Measurements from ENCODE around the gene TREX2.

The TREX2 gene, protein sequence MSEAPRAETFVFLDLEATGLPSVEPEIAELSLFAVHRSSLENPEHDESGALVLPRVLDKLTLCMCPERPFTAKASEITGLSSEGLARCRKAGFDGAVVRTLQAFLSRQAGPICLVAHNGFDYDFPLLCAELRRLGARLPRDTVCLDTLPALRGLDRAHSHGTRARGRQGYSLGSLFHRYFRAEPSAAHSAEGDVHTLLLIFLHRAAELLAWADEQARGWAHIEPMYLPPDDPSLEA

DNA sequence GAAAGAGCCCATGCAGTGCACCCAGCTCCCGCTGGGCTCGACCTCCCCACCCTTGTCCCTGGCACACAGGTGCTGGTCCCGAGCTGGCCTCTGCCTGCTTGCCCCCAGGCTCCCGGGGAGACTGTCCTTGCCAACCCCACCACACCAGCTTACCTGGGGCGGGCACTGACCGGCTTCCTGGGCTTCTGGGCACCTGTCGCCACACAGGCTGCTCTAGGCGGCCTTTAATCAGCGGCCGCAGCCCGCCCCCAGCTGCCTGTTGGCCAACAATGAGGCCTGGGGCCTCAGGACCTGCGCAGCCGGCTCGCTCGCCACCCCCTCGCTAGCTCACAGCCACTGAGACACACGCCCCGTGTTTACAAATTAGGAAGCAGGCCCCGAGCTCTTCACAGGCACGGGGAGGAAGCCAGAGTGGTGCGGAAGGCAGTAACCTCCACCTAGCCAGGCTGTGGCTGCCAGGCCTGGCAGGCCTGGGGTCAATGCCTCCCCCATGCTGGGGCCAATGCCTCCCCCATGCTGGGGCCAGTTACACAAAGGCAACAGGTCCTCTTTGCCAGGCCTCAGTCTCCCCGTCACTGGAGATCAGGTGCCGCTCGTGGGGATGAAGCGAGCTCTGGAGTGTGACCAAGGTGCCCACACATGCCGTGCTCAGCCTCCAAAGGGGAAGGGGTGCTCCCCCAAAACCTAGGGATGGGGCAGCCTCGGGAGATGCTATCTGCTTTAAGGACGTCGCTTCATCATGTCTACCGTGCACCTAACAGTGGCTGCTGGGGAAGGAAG is at the start of gene TREX2:
Gene TREX2, minus strand, starts transcription at position 201 of the 780 bp plus-strand sequence. CDS start 626 bp downstream, outside the sequence.
- no peak for DNase-seq

DNA sequence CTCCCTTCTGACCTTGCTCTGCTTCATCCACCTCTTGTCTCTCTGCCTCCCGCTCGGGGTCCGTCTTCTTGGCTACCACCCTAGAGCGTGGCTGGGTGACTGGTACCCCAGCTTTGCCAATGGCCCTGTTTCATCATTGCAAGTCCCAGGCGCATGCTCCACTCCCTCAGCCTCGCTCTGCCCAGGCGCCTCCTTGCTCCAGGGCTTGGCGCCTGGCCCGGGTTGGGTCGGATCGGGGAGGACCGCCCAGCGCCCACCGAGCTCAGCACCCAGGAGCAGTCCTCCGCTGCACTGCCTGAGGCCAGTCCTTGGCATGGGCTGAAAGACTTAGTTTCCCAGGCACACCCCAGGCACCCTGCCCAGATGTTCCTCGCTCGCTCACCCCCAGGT is 49.5 kb upstream of the TREX2 start:
- no peak for DNase-seq

DNA sequence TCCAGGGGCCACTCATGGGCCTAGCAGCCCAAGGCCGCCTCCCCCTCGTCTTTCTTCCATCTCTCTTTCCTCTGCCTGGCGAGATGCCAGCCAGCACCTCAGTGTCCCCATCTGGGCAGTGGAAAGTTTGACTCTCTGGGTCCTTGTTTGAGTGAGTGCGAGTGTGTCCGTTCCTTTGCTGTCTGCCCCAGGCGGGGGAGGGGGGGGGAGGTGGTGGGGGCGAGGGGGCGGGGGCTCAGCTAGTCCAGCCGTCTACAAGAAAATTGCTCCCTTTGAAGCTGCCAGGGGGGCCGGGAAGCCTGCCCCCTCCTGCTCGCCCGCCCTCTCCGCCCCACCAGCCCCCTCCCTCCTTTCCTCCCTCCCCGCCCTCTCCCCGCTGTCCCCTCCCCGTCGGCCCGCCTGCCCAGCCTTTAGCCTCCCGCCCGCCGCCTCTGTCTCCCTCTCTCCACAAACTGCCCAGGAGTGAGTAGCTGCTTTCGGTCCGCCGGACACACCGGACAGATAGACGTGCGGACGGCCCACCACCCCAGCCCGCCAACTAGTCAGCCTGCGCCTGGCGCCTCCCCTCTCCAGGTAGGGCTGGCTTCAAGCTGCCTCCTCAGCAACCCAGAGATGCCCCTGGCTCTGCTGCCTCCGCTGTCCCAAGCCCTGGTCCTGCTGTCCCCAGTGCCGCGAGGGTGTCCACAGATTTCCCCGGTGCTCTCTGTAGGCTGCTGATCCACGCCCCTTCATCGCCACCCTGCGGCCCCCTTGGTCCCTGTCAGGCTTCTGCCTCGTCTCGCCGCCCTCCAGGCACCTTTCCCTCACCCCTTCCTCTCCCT is 48.9 kb upstream of the TREX2 start, which contains the start of gene BGN:
Gene BGN, plus strand, starts transcription at position 440 of the 821 bp plus-strand sequence. CDS start 9,652 bp downstream, outside the sequence.
- peak in 2 of 6 experiments; percentile 5 to 7 for DNase-seq

DNA sequence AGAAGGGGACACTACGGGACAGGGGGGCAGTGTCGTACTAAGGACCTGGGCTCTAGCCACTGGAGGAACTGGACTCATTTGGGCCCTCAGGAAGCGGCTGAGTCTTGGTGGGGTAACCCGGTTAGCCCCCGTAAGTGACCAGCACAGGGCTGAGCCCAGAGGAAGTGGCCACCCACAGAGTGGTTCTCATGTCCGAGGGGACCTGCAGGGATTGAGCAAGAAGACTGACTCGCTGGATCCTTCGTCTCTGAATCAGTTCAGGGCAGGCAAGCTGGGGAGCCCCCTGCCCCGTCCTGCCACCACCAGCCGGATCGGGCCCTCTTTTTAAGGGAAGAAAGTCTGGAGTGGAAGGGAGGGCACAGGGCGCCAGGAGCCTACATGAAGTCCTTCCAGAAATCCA is 48.2 kb upstream of the TREX2 start:
- DNase-seq: no peak

DNA sequence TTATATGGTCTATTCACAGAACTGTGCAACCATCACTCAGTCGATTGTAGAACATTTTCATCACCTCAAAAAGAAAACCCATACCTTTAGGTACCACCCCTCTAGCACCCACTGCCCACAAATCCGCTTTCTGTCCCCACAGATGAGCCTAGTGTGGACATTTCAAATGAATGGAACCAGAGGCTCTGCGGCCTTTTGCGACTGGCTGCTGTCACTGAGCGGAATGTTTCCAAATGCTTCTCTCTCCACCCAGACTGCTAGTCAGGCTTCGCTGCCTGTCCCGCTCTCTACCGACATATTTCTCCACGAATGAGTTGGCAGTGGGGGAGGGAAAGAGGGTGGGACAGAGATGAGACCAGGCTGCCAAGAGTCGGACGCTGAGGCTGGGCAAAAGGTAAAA is 47.2 kb upstream of the TREX2 start:
- DNase-seq: no peak

DNA sequence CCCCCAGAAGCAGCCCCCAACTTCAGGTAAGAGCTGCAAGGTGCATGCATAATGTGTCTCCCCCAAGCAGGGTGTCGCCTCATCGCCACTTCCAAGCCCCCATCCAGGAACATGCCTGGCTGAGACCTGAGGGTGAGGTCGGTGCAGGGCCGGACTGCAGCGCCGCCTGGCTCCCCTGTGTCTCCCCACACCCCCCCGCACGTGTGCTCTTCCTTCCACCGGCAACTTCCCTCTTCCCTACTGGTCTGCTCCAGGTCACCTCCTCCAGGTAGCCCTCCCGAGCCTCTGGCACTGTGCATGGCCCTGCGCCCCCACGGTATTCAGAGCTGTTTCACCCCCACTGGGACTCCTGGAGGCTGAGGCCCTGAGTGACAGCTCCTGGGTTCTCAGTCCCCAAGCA is 46.7 kb upstream of the TREX2 start:
- no peak for DNase-seq

DNA sequence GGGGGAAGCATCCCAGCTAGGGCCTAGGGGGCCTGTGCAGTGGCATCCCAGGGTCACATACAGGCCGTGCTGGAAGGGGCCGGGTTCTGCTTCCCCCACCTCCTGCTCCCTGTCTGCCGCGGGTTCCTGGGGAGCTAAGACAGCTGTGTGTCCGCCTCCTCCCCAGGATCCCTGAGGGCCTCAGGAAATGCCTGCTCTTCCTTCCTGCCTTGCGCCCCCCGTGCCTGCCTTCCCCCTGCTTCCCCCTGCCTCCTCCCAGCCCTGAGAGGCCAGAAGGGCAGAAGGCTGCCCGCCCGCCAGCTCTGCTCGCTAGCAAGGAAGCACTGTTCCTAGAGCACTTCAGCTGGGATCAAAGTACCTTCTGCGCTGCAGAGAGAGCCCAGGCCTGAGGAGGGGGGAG is 46.1 kb upstream of the TREX2 start:
- no peak for DNase-seq

DNA sequence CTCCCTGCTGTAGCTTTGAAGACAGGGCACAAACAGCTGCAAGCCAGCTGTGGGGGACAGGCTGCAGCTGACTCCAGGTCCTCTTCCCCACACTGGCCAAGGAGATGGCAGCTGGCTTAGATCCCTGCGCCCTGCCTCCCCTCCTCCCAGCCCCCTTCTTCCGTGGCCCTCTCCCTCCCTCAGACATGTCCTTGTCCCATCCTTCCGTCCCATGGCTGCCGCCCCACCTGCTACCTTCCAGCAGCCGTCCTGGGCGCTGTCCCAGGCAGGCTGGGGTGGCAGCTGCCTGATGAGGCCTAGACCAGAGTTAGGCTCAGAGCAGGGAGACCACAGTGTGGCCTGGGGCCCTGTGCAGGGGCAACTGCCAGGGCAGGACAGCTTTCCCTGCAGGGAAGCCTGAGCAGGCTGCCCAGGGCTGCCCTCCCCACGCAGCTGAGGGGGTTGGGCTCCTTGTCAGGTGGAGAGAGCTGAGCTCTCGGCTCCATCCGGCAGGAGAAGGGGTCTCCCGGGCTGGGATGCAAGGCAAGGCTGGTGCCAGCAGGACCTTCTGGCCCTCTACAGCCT is 45.6 kb upstream of the TREX2 start:
- DNase-seq: no peak

DNA sequence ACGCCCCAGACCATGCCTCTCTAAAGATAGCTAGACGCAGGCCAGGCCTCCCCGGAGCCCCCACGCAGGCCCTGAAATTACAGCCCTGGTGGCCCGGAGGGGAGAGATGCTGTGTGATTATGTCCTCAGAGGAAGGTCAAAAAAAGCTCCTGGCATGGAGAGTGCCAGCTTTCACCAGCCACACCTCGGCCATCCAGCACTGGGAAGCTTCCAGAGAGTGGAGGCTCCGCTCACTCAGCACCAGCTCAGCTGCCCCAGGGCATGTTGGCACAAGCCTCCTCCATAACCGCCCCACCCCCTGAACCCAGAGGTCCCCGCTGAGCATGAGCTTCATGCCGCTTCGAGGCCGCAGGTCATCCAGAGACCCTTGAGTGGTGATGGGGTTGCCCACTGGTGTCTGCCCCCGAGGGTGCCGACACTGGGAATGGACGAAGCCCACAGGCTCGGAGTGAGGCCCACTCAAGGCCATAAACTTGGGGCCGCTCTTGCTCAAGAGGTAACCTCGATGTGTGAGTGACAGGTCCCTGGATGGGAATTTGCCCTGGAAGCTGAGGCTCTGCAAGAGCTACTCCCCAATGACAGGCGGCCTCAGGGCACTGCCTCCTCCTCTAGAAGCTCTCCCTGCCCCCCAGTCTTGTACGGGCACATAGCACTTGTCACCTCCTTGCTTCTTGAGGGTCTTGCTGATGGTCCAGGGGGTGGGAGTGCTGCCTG is 44.5 kb upstream of the TREX2 start:
- no peak for DNase-seq

DNA sequence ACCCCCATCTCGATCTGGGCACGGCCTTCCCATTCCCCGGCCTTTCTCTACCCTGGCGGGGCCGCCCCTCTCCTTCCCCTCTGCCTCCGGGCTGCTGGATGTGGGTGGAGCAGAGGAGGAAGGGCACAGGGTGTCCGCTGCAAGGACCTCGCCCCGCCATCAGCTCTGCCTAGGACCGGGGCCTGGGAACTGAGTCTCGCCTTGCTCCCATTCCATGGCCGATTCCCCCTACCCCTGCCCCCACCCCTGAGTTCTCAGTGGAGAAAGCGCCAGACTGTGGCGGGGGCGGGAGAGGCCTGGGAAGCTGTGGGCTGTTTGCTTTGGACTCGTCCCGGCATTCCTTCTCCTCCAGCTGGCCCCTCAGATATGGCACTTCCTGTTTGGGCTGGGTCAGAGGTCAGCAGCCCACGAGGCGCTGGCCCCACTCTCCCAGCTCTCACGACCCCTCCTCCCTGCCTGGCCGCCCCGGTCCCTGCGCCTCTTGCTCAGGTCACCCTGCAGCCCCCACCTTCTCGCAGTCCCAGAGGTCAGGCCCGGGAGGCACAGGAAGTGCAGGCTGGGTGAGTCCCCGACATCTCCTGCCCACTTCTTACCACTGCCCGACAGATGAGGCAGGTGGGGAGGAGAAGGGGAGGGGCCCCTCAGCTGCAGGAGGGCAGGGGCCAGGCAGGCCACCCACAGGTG is 42.5 kb upstream of the TREX2 start:
- DNase-seq: no peak

DNA sequence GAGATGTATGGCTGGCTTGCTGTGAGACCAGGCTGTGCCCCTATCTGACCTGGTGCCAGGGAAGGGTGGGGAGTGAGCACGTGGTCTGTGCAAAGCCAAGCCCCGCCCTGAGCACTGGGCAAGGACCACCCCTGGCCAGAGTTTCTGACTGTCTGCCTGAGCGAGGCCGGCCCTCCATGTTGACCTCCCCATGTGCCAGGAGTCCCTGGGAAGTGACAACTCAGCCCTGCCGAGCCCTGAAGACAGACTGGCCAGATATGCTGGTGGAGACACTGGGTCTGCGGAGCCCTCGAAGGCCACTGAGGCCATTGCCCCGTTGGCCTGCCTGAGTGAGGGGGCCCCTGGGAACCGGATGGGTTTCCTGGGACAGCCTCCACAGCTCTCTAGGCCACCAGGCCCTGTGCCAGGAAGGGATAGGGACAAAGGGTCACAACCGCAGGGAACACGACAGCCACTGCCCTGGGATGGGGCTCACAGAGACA is 41.8 kb upstream of the TREX2 start:
- DNase-seq: no peak

DNA sequence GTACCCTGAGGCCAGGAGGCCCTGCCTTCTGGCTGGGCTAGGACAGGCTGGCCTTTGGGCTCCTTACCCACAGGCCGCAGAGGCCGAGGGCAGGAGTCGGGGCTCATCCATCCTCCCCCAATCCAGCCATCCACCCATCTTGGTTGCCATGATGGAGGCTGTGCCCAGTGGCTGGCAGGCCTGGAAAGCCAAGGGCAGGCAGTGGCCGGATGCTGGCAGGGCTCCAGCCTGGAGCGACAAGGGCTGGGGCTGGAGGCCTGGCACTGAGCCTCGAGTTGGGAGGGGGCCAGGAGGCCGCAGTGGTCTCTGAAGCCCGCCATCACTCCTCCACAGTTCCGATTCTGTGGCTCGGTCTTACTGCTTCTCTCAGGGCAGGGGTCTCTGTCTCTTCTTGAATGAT is 40.3 kb upstream of the TREX2 start:
- no peak for DNase-seq

DNA sequence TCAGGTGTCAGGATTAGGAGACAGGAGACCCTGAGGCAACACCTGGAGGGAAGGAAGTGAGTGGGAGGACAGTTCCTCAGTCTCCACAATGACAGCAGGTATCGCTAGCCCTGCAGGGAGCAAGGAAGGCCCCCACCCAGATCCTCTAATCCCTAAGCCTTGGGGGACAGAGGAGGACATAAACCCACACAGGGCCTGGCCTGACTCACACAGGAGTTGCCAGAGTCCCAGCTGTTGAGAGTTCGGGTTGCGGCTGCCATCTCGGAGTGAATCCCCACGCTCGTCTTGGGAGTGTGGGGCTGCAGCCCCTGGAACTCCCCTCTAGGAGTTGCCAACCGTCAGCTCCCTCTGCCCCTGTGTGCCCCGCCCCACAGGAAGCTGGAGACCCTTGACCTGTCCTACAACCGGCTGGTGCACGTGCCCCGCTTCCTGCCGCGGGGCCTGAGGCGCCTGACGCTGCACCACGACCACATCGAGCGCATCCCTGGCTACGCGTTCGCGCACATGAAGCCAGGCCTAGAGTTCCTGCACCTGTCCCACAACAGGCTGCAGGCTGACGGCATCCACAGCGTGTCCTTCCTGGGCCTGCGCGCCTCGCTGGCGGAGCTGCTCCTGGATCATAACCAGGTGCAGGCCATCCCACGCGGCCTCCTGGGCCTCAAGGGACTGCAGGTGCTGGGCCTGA is 39.7 kb upstream of the TREX2 start:
- no peak for DNase-seq

DNA sequence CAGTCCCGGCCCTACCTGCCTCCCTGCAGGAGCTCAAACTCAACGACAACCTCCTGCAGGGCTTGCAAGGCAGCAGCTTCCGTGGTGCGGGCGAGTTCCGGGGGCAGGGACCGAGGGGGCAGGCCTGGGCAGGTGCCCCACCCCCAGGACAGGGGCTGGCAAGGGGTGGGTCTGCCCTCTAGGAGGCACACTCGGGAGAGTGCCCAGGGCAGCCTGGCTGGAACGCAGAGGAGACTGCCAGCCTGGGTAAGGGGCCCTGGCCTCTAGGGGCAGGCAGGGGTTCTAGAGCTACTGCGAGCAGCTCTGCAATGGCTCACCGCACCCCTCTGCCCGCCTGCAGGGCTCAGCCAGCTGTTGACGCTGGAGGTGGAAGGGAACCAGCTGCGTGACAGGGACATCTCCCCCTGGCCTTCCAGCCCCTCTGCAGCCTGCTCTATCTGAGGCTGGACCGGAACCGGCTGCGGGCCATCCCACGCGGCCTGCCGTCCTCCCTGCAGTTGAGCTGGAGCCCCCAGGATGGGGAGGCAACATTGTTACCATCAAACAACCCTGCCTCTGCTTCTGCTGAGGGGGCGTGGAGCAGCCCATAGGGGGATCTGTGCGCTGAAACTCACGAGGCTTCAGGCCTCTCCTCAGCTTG is 36.6 kb upstream of the TREX2 start:
- no peak for DNase-seq

DNA sequence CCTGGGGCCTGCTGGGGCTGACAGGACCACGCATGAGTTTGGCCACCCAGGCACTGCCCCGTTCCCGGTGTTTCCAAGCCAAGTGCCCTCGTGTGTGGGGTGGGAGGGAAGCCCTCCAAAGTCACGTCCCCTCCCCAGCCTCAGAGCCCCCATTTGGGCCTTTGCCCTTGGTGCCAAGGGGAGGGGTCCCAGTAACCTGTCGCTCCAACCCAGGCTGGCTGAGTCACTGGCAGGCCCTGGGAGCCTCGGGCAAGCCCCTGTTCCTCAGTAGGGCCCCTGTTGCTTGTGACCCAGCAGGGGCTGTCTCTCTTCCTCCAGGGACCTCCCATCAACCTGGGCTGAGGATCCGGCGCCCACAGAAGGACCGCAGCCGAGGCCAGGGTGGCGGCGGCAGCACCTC is 35.2 kb upstream of the TREX2 start:
- no peak for DNase-seq

DNA sequence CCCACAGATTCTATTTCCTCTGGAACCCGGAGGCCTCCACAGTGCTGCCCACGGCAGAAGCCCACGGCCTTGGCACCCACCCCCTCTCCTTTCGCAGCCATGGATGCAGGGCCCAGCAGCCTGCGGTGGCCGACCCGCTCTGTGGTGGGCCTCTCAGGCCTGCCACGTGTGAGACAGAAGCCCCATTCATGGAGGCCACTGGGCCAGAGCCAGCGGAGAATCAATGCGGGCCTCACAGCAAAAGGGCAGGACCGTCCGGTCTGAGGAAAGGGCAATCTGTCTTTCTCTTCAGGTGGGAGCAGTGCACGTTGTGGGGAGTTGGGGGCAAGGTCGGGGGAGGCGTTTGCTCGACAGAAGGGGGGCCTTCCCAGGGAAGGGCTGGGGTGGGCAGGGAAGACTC is 32.9 kb upstream of the TREX2 start:
- no peak for DNase-seq

DNA sequence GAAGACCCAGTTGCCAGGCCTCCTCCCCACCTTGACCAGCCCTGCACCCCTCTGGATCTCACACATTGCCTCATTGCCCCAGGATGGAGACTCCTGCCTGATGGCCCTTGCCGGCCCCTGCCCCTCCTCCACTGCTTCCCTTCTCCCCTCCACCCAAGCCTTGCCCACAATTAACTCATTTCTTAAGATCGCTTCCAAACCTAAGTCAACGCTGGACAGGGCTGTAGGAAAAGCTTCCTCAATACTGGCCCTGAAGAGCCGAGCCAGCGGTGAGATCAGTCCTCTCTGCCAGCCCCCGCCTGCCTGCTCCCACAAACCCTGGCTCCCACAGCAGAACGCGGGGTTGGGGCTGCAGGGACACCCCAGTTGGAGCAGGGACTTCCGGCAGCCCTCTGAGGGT is 32.0 kb upstream of the TREX2 start:
- DNase-seq: no peak

DNA sequence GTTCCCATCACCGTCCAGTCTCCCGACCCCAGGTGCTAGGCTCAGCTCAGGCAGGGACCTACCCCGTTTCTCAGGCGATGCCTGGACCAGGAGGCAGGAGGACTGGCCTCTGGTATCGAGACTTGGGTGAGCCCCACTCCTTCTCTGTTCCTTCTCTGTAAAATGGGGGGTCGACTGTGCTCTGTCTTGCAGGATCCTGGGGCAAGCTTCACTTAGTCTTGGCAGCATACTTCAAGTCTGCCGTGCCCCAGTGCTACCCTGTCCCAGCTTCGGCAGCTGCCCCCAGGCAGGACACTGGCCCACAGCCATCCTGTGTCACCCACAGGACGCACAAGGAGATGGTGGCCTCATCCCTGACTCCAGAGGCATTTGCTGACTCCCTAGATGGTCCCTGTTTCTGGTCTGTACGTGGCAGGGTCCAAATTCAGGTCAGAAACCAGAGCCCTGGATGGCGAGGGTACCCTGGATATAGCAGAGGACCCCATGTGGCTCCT is 31.6 kb upstream of the TREX2 start:
- no peak for DNase-seq

DNA sequence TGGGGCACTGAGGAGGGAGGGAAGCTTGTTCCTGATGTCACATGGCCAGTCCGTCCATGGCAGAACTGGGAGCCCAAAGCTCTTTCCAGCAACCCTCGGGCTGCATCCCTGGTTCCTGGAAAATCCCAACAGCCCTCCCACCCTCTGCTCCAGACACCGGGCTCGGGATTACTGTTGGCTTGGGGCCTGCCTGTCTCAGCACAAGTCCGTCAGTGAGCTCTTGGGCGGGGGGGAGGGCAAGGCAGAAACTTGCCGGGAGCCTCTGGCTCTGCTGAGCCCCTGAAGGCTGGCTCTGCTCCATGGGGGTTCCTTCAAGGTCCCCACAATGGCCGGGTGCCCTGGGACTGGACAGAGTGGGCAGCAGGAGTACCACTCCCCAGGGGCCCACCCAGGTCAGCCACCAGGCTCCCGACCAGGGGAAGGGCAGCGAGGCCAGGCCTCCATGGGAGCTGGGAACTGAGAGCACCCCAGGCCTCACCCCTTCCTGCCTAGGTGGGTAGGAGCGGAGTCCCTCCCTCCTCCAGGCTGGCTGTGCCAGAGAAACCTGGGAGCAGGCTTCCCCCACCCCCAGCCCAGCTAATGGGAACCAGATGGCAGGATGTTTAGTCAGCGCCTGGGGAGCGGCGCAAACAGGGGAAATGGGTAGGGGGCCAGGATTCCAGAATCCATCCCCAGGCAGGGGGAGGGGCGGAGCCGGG is 31.0 kb upstream of the TREX2 start:
- no peak for DNase-seq

DNA sequence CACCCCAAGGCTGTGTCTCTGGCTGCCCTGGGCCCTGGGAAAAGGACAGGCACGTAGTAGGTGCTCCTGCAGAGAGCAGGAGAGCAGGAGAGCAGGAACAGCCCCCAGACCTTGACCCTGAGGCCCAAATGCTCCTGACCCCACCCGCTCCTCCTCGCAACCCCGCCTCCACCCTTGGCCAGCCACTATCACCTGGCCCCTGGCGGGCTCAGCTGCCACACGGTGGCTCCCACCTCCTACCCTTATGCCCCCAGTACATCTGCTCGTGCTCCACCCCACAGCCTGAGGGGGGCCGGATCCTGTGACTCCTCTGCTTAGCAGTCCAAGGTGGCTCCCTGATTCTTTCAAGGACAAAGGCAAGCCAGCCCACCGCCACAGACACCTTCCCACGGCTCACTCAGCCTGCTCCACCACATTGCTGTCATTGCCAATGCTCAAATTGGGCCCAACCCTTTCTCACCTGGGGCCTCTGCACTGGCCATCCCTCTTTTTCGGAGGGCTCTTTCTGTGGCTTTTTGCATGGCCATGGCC is 30.0 kb upstream of the TREX2 start:
- DNase-seq: no peak

Measured in stimulated activated naive CD4-positive, alpha-beta T cell (primary cell).